HL-60 (cell line): ENCODE data around the gene DNAAF8.

ENCODE experiments used
- CTCF ChIP-seq: IDR thresholded peaks from one replicate; pipeline ENCODE4 v1.5.1; 2011; ENCODE audit warnings: low read length, control low read depth, inconsistent platforms; ENCODE audit not compliant: insufficient read depth
- REST ChIP-seq: IDR thresholded peaks from 2 replicates; pipeline ENCODE4 v1.6.1; 2012; ENCODE audit warnings: low read depth; ENCODE audit not compliant: insufficient replicate concordance

- TF ChIP-seq CTCF = no peak
- no peak for TF ChIP-seq REST
Observed at GRCh38 chr16:4755687-4756086, 21.4 kb downstream of the DNAAF8 start.
